ENCODE results near the gene ORC6.

The ORC6 gene

GRCh38 chr16:46718214-46718613, 28.8 kb downstream of the ORC6 start:
- DNase-seq (ENCODE audit: low read depth, low spot score) = no peak
- H3K27me3 ChIP-seq (ENCODE audit: control insufficient read depth, insufficient read depth, low read length) = no peaks in the 10 kb centered on the region
- H3K9me3 ChIP-seq (ENCODE audit: control insufficient read depth, insufficient read depth, low read length) = no peaks in the 10 kb centered on the region
- no peaks in the 10 kb centered on the region for H3K4me1 ChIP-seq (ENCODE audit: control insufficient read depth, insufficient read depth, low read length)
- no peak overlapping the region for H3K27ac ChIP-seq (ENCODE audit: low read length)
- WGBS (ENCODE audit: insufficient coverage, insufficient read length) = no CpG with 5 or more reads among the region's 8 CpGs
- H3K4me3 ChIP-seq (ENCODE audit: low read length) = no peak overlapping the region
- H3K36me3 ChIP-seq (ENCODE audit: control insufficient read depth, insufficient read depth, low read length) = no peaks in the 10 kb centered on the region

GRCh38 chr16:46719528-46719927, 30.1 kb downstream of the ORC6 start:
- Histone ChIP-seq H3K4me3 (ENCODE audit: low read length) (no peak overlapping the region), H3K36me3 (ENCODE audit: control insufficient read depth, insufficient read depth, low read length) (no peaks in the 10 kb centered on the region), H3K27me3 (ENCODE audit: control insufficient read depth, insufficient read depth, low read length) (no peaks in the 10 kb centered on the region), H3K9me3 (ENCODE audit: control insufficient read depth, insufficient read depth, low read length) (no peaks in the 10 kb centered on the region), H3K27ac (ENCODE audit: low read length) (no peak overlapping the region), H3K4me1 (ENCODE audit: control insufficient read depth, insufficient read depth, low read length) (no peaks in the 10 kb centered on the region)
- DNase-seq (ENCODE audit: low read depth, low spot score) = no peak
- no CpG with 5 or more reads among the region's 6 CpGs for WGBS (ENCODE audit: insufficient coverage, insufficient read length)

DNA sequence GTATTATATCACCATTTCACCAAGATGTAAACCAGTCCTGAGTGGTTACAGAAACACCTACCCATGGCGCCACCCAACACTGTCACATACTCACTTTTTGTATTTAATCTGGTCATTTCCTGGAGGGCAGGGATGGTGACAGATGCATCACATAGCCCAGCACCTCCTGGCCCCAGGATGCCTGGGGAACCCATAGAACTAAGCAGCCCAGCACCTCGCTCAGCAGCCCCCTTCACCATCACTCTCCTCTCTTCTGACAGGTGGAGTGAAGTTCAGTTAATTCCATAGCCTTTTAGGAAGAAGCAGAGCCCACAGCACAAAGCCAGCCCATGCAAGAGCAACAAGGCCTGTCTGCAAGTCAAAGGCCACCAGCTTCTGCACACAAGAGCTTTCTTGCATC, 31.2 kb downstream of the ORC6 start:
- Histone ChIP-seq H3K36me3 (ENCODE audit: control insufficient read depth, insufficient read depth, low read length) (no peaks in the 10 kb centered on the region), H3K9me3 (ENCODE audit: control insufficient read depth, insufficient read depth, low read length) (no peaks in the 10 kb centered on the region), H3K27me3 (ENCODE audit: control insufficient read depth, insufficient read depth, low read length) (no peaks in the 10 kb centered on the region), H3K27ac (ENCODE audit: low read length) (no peak overlapping the region), H3K4me1 (ENCODE audit: control insufficient read depth, insufficient read depth, low read length) (no peaks in the 10 kb centered on the region), H3K4me3 (ENCODE audit: low read length) (no peak overlapping the region)
- no peak for DNase-seq (ENCODE audit: low read depth, low spot score)
- WGBS (ENCODE audit: insufficient coverage, insufficient read length) = no CpG with 5 or more reads among the region's 2 CpGs

DNA sequence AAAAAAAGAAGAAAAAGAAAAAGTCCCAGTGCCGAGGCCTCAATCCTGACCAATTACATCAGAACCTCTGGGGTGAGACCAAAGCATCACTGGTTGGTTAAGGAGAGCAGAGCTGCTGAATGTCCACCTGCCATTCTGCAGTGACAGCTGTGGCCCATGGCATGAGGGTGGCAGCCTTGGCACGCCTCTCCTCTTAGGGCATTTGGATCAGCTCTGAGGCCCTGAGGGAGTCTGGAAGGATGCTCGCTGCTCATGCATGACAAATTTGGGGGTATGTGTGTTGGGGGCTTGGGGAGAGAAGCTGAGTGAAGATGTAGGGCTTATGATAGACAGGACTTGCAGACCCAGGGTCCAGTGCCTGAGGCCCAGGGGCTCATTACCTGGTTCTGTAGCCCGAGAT, 32.4 kb downstream of the ORC6 start:
- no peaks in the 10 kb centered on the region for H3K4me1 ChIP-seq (ENCODE audit: control insufficient read depth, insufficient read depth, low read length)

DNA sequence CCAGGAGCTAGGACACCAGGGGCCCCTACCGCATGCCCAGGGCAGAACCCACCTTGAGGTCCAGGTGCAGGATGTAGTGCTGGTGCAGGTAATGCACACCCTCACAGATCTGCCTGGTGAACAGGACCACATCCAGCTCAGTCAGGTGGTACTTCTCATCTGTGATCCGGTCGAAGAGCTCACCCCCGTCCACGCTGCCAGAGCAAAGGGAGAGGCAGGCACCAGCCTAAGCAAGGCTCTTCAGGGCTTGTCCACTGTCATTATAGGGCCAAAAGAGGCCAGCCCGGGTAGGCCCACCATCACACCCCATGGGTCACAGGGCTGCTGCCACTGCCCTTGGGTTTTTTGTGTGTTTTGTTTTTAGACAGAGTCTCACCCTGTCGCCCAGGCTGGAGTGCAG, 37.7 kb downstream of the ORC6 start:
- no peak overlapping the region for H3K27ac ChIP-seq (ENCODE audit: low read length)
- H3K9me3 ChIP-seq (ENCODE audit: control insufficient read depth, insufficient read depth, low read length) = no peaks in the 10 kb centered on the region
- no CpG with 5 or more reads among the region's 7 CpGs for WGBS (ENCODE audit: insufficient coverage, insufficient read length)
- H3K4me1 ChIP-seq (ENCODE audit: control insufficient read depth, insufficient read depth, low read length) = no peaks in the 10 kb centered on the region
- H3K27me3 ChIP-seq (ENCODE audit: control insufficient read depth, insufficient read depth, low read length) = no peaks in the 10 kb centered on the region
- H3K36me3 ChIP-seq (ENCODE audit: control insufficient read depth, insufficient read depth, low read length) = no peaks in the 10 kb centered on the region
- DNase-seq (ENCODE audit: low read depth, low spot score) = no peak
- no peak overlapping the region for H3K4me3 ChIP-seq (ENCODE audit: low read length)

More for the DNA sequence above, 32.4 kb downstream of the ORC6 start:
- Histone ChIP-seq H3K9me3 (ENCODE audit: control insufficient read depth, insufficient read depth, low read length) (no peaks in the 10 kb centered on the region), H3K27me3 (ENCODE audit: control insufficient read depth, insufficient read depth, low read length) (no peaks in the 10 kb centered on the region), H3K4me3 (ENCODE audit: low read length) (no peak overlapping the region), H3K27ac (ENCODE audit: low read length) (no peak overlapping the region), H3K36me3 (ENCODE audit: control insufficient read depth, insufficient read depth, low read length) (no peaks in the 10 kb centered on the region)
- no CpG with 5 or more reads among the region's 4 CpGs for WGBS (ENCODE audit: insufficient coverage, insufficient read length)
- DNase-seq (ENCODE audit: low read depth, low spot score) = no peak

DNA sequence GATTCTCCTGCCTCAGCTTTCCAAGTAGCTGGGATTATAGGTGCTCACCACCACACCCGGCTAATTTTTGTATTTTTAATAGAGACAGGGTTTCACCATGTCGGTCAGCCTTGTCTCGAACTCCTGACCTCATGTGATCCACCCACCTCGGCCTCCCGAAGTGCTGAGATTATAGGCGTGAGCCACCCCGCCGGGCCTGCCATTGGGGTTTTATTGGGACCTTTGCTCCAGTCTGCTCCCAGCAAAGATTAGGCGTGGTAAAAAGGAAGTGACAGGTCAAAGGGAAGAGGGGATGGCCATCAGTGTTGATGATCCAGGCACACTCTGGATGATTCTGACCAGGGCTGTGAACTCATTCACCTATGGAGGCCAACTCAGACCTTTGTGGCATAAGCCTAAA, 38.2 kb downstream of the ORC6 start:
- no CpG with 5 or more reads among the region's 9 CpGs for WGBS (ENCODE audit: insufficient coverage, insufficient read length)
- Histone ChIP-seq H3K4me3 (ENCODE audit: low read length) (no peak overlapping the region), H3K9me3 (ENCODE audit: control insufficient read depth, insufficient read depth, low read length) (no peaks in the 10 kb centered on the region), H3K27ac (ENCODE audit: low read length) (no peak overlapping the region), H3K36me3 (ENCODE audit: control insufficient read depth, insufficient read depth, low read length) (no peaks in the 10 kb centered on the region), H3K27me3 (ENCODE audit: control insufficient read depth, insufficient read depth, low read length) (no peaks in the 10 kb centered on the region), H3K4me1 (ENCODE audit: control insufficient read depth, insufficient read depth, low read length) (no peaks in the 10 kb centered on the region)
- no peak for DNase-seq (ENCODE audit: low read depth, low spot score)

DNA sequence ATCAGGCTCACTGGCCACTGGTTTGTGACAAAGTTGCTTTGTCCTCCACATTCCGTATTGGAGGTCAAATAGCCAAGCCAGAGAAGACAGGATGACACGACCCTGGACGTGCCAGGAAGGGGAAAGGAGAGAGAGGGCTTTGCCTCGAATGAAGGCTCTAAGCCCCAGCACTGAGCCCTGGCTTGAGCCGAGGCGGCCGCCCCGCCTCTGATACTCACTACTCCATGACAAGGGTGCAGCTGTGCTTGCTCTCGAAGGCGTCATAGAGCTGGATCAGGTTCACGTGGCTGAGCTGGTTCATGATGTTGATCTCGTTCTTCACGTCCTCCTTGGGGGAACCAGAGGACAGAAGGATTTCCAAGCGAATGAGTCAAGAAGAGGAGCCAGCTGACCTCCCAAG, 39.3 kb downstream of the ORC6 start:
- no CpG with 5 or more reads among the region's 14 CpGs for WGBS (ENCODE audit: insufficient coverage, insufficient read length)
- Histone ChIP-seq H3K9me3 (ENCODE audit: control insufficient read depth, insufficient read depth, low read length) (no peaks in the 10 kb centered on the region), H3K4me3 (ENCODE audit: low read length) (no peak overlapping the region), H3K4me1 (ENCODE audit: control insufficient read depth, insufficient read depth, low read length) (no peaks in the 10 kb centered on the region), H3K36me3 (ENCODE audit: control insufficient read depth, insufficient read depth, low read length) (no peaks in the 10 kb centered on the region), H3K27ac (ENCODE audit: low read length) (no peak overlapping the region), H3K27me3 (ENCODE audit: control insufficient read depth, insufficient read depth, low read length) (no peaks in the 10 kb centered on the region)
- DNase-seq (ENCODE audit: low read depth, low spot score) = no peak

DNA sequence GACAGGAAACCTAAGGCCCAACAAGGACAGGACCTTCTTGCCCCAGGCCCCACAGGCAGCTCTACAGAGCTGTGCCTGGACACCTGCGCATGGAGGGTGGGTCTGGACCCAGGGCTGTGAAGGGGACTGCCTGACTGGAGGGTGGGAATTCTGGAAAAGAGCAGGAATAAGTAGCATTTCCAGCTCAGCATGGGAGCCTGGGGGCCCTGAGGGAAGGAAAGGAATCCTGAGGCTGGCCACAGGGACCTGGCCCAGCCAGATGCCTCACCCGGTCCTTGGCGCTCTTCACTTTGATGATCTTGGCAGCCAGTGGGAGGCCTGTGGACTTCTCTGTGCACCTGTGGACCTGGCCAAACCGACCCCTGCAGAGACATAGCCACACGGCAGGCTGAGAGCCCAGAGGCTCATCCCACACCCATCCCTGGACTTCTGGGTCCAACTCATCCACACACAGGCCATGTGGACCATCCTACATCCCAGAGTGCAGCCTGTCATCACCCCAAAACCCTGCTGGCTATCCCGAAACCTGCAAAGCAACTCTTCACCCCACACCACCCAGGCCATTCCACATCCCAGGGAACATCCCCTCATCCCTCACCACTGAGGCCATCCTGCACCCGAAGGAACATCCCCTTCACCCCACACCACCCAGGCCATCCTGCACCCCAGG, 40.0 kb downstream of the ORC6 start:
- H3K27me3 ChIP-seq (ENCODE audit: control insufficient read depth, insufficient read depth, low read length) = no peaks in the 10 kb centered on the region
- no peak overlapping the region for H3K27ac ChIP-seq (ENCODE audit: low read length)
- H3K4me3 ChIP-seq (ENCODE audit: low read length) = no peak overlapping the region
- no CpG with 5 or more reads among the region's 7 CpGs for WGBS (ENCODE audit: insufficient coverage, insufficient read length)
- no peaks in the 10 kb centered on the region for H3K9me3 ChIP-seq (ENCODE audit: control insufficient read depth, insufficient read depth, low read length)
- no peaks in the 10 kb centered on the region for H3K4me1 ChIP-seq (ENCODE audit: control insufficient read depth, insufficient read depth, low read length)
- no peaks in the 10 kb centered on the region for H3K36me3 ChIP-seq (ENCODE audit: control insufficient read depth, insufficient read depth, low read length)
- DNase-seq (ENCODE audit: low read depth, low spot score) = no peak

GRCh38 chr16:46730126-46730525, 40.7 kb downstream of the ORC6 start:
- DNase-seq (ENCODE audit: low read depth, low spot score) = no peak
- H3K27me3 ChIP-seq (ENCODE audit: control insufficient read depth, insufficient read depth, low read length) = no peaks in the 10 kb centered on the region
- no peaks in the 10 kb centered on the region for H3K4me1 ChIP-seq (ENCODE audit: control insufficient read depth, insufficient read depth, low read length)
- no CpG with 5 or more reads among the region's 8 CpGs for WGBS (ENCODE audit: insufficient coverage, insufficient read length)
- H3K4me3 ChIP-seq (ENCODE audit: low read length) = no peak overlapping the region
- no peak overlapping the region for H3K27ac ChIP-seq (ENCODE audit: low read length)
- H3K9me3 ChIP-seq (ENCODE audit: control insufficient read depth, insufficient read depth, low read length) = no peaks in the 10 kb centered on the region
- no peaks in the 10 kb centered on the region for H3K36me3 ChIP-seq (ENCODE audit: control insufficient read depth, insufficient read depth, low read length)

- Histone ChIP-seq H3K9me3 (ENCODE audit: control insufficient read depth, insufficient read depth, low read length) (no peaks in the 10 kb centered on the region), H3K27me3 (ENCODE audit: control insufficient read depth, insufficient read depth, low read length) (no peaks in the 10 kb centered on the region), H3K4me3 (ENCODE audit: low read length) (no peak overlapping the region), H3K27ac (ENCODE audit: low read length) (no peak overlapping the region), H3K36me3 (ENCODE audit: control insufficient read depth, insufficient read depth, low read length) (no peaks in the 10 kb centered on the region; the same call in 1 of the 2 replicates), H3K4me1 (ENCODE audit: control insufficient read depth, insufficient read depth, low read length) (no peaks in the 10 kb centered on the region)
- WGBS (ENCODE audit: insufficient coverage, insufficient read length) = no CpG with 5 or more reads among the region's 17 CpGs
- DNase-seq (ENCODE audit: low read depth, low spot score) = no peak
These were observed 41.6 kb downstream of the ORC6 start for GRCh38 chr16:46730801-46731690.
